GM19035 (cell line): ENCODE data around the gene CYBRD1.
"Not testable (repeated sequence)": the region's sequence is repeated elsewhere in the genome, so short reads cannot be mapped to it uniquely, and the experiment has no call there.

ENCODE experiments used
- ATAC-seq: cut with Tn5 transposase; IDR thresholded peaks from one replicate; pipeline ENCODE4 v1.9.1; 2021; ENCODE audit not compliant: unreplicated experiment

CYBRD1 gene

DNA sequence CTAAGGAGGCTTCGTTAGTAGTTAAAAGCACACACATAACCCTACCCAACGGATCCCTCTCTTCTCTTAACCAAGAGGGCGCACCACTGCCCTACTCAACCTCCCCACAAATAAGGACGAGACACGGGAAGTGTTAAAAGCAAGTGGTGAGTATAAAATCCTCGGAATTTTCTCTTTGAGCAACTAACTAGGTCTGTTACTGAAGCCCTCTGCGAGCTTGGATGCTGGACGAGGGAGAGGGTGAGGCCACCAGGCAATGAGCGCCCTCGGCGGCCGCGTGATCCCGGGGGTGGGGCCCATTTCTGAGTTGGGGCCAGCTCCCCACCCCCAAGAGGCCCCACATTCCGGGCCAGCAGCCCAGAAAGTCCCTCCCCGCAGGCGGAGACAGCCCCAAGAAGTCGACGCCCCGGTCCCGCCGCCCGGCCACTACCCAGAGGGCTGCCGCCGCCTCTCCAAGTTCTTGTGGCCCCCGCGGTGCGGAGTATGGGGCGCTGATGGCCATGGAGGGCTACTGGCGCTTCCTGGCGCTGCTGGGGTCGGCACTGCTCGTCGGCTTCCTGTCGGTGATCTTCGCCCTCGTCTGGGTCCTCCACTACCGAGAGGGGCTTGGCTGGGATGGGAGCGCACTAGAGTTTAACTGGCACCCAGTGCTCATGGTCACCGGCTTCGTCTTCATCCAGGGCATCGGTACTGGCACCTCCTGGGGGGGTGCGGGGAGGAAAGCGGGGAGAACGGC, at the start of gene CYBRD1:
Gene CYBRD1 (plus strand): TSS at position 423 of the 736 bp plus-strand sequence. CDS start 72 bp downstream, at position 495.
- peak; percentile 43 for ATAC-seq

DNA sequence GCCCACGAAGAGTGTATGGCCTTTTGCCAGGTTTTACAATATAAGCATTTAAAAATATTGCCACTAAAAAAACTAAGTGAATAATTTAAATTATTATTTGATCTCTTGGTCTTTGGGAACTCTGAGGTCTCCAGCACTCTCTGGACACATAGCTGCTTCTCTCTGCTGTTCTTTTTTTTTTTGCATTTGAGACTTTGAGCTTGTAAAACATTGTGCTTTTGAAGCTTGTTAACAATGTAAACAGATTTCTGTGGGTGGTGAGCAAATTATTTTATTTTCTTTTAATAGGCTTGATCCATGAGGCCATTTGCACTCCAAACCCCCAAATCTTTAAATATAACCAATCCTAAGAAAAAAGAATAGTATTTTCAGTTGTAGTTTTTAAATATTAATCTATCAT, 46.3 kb upstream of the CYBRD1 start:
- no peak for ATAC-seq

DNA sequence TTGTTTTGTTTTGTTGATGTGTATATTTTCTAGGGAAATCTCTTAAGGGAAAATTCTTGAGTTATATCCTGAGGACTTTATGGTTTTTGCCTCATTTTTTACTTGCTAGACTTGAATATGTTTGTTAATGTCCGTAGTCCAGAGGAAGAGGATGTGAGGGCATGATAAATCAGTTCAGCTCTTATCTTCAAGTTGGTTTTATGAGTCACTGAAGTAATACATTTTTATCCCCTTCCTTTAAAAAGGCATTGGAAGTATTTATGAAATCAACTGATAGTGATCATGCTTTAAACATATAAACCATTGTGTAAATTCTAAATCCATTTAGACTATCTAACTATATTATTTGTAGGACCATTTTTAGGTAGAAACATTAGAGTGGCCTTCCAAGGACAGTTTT, 43.9 kb upstream of the CYBRD1 start:
- ATAC-seq, result no peak

GRCh38 chr2:171479154-171479814, 43.0 kb upstream of the CYBRD1 start:
- ATAC-seq, result no peak

- no peak for ATAC-seq
These were observed 41.4 kb upstream of the CYBRD1 start for GRCh38 chr2:171480908-171481307.

DNA sequence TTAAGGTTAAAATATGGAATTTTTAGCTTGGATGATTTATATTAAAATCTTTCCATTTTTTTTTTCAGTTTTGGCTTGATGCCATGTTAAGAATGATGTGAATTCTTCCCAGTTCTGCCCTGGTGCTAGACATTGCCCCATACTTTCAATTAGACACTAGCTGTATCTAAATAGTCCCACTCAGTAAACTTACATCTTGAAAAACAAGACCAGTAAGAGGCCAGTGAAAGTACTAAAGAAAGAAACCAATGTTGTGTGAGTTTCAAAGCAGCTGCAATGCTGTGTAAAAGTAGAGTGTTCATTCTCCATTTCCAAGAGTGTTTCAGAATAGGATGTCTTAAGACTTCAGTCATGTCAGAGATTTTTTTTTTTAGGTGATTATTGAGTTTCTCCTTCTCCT, 40.0 kb upstream of the CYBRD1 start:
- ATAC-seq, result no peak

- ATAC-seq, result no peak
These were observed 39.4 kb upstream of the CYBRD1 start for GRCh38 chr2:171482877-171483276.

- no peak for ATAC-seq
These were observed 38.5 kb upstream of the CYBRD1 start for GRCh38 chr2:171483793-171484192.

- no peak for ATAC-seq
These were observed 37.2 kb upstream of the CYBRD1 start for GRCh38 chr2:171485116-171485515.

DNA sequence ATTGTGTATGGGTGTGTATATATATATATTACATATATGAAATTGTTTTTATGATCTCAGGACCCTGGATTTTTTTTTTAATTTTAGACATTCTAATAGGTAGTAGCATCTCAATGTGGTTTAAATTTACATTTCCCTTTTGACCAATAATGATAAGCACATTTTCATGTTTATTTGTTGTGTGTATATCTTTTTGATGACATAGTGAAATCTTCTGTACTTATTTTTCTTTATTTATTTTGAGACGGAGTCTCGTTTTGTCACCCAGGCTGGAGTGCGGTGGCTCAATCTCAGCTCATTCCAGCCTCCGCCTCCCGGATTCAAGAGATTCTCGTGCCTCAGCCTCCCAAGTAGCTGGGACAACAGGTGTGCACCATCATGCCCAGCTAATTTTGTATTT, 35.1 kb upstream of the CYBRD1 start:
- no peak for ATAC-seq

- no peak for ATAC-seq
These were observed 34.4 kb upstream of the CYBRD1 start for GRCh38 chr2:171487803-171488259.

DNA sequence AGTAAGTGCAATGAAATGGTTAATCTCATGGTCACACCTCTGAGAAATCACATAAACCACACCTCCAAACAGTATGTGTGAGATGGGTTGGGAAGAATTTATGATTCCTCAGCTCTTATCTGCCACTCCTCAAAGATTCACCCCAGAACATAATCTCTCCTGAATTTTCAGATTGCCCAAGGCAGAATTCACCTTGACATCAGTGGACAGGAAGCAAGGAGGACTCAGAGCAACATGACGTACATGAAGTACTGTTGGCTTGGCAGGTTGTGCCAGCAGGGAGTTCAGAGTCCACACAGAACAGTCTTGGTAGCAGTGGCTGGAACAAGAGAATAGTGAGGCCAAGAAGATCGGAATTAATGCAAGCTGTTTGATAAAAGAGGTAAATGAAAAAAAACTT, 31.7 kb upstream of the CYBRD1 start:
- no peak for ATAC-seq

DNA sequence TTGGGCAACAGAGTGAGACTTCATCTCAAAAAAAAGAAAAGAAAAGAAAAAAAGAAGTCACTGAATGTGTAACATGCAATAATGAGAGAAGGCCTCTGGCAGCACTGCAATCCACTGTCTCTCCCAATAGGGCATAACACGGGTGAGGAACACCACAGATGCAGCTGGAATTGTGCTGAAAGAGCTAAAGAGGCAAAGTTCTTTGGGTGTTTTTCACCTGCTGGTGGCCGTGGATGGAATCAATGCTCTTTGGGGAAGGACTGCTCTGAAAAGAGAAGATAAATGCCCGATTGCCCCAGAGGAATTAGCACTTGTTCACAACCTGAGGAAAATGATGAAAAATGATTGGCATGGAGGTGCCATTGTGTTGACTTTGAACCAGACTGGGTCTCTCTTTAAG, 31.0 kb upstream of the CYBRD1 start:
- ATAC-seq, result no peak

DNA sequence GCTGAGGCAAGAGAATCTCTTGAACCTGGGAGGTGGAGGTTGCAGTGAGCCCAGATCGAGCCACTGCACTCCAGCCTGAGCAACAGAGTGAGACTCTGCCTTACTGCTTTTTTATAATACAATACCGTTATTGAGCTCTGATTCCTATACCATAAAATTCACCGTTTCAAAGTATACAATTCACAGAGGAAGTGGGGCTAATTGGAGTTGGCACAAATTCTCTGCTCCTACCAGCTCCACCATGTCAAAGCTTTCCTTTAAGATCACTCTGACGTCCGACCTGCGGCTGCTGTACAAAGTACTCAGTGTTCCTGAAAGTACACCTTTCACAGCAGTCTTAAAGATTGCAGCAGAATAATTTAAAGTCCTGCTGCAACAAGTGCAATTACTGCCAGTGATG, 29.6 kb upstream of the CYBRD1 start:
- ATAC-seq, result no peak

DNA sequence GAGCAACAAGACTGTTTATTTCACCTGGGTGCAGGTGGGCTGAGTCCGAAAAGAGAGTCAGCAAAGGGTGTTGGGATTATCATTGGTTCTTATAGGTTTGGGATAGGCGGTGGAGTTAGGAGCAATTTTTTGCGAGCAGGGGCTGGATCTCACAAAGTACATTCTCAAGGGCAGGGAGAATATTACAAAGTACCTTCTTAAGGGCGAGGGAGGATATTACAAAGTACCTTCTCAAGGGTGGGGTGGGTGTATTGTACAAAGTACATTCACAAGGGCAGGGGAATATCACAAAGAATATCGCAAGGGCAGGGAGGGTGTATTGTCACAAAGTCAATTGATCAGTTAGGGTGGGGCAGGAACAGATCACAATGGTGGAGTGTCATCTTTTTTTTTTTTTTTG, 24.6 kb upstream of the CYBRD1 start:
- not testable (repeated sequence) for ATAC-seq

DNA sequence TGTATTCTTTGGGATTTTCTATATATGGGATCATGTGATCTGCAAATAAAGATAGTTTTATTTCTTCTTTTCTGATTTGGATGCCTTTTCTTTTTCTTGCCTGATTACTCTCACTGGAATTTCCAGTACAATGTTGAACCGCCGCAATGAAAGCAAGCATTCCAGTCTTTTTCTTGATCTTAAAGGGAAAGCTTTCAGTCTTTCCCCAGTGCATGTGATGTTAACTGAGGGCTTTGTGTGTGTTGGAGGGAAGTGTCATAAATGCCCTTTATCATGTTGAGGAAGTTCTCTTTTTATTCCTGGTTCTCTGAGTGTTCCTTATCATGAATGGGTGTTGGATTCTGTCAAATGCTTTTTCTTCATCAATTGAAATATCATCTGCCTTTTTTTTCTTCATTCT, 16.9 kb upstream of the CYBRD1 start:
- ATAC-seq, result no peak

DNA sequence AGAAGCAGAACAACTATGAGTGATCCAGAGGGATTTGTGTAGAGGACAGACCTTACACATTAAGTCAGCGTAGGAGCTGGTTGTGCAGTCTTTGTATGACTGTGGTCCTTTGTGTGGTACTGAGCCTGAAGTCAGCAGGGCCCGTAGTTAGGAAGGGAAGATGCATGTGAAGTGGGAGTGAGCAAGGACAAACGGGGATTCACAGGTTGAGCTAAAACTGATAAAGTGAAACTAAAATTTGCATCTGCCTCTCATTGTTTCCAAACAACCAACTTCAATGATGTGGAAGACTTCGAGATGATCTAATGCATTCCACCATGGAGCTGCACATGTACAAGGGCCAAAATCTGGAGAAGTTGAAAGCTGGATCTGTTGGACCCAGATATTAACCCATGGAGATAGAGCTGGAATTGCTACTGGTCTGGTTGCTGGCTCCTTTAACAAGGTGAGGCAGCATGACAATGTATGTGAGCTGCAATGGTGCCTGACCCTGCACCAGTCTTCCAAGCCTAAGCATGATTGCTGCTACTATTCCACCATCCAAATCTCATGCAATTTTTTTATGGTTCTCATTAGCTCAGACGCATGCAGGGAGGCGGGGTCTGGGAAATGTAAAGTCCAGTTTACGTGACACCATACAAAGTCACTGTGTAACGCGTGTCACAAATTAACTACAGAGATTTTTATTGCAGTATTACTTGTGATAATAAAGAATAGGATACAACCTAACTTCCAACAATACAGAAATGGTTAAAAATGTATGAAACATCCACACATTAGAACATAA, 12.1 kb upstream of the CYBRD1 start:
- ATAC-seq, result peak; percentile 60

GRCh38 chr2:171512014-171512413, 10.3 kb upstream of the CYBRD1 start:
- no peak for ATAC-seq

DNA sequence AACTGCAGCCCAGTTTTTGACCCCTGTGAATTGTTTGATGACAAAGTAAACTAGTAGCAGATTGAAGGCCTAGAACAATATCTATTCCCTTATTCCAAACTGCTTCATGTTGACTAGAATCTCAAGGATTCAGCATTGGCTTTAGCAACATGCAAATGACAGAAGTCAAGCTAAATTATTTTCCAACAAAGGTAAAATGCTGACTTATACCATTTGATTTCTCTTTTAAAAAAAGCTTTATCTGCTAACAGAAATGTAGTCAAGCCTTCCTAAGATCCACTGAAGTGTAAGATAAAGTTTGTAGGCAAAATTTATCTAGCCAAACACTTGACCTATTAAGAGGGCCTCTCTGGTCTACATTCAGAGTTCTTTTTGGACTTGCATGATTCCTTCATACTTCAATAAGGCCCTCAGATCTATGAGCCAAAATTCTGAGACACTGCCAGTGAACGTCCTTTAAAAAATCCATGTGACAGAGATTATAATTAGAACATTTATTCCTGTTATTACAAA, 9.5 kb upstream of the CYBRD1 start:
- no peak for ATAC-seq

DNA sequence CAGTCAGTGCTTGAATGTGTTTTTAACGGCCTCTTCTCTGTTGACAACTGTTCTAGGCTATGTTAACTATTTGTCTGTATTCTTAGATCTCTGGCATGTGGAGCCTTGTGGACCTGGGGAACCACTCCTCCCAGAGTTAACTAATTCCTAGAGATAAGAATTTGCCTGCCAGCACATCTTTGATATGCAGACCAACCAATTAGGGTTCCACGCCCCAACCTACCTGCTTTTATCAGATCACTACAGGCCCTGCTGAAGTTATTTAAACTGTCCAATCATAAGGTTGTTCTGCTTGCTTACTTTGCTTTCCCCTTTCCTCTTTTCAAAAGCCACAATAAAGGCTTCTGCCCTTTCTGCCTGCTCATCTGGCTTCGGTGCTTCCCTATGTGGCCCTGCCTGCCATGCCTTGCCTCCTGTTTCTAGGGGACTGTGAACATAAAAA, 8.5 kb upstream of the CYBRD1 start:
- ATAC-seq, result no peak

DNA sequence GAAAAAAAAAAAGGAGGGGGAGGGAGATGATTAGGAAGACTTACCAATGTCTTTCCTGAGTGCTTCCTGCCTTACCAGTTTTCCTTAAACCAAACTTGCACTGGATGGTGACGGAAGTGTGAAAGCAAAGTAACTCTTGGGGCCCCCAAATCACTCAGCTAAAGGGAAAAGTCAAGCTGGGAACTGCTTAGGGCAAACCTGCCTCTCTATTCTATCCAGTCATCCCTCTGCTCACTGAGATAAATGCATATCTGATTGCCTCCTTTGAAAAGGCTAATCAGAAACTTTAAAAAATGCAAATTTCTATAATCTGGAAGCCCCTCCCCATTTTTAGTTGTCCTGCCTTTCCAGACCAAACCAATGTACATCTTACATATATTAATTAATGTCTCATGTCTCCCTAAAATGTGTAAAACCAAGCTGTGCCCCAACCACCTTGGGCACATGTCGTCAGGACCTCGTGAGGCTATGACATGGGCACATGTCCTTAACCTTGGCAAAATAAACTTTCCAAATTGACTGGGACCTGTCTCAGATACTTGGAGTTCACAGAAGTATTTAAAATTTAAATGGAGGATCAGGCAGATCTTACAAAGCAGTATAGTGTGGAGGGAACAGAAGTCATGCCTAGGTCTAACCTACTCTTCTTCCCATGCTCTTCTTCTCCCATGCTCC, 7.2 kb upstream of the CYBRD1 start:
- ATAC-seq, result no peak
